Aorta (tissue), 5 donors: ENCODE measurements around the gene PDS5B. TPM values are rescaled to one million over a fixed set of nuclear protein-coding genes. Genes with fewer than 3 reads are reported as not detected.
A peak's percentile ranks its signal among the peaks of the same experiment; 100 is the strongest.

Experiments used
- ATAC-seq: fragments of 200-7000 bp; cut with Tn5 transposase; one replicate; pipeline ENCODE4 v1.9.1; 2022; ENCODE audit warnings: moderate library complexity; ENCODE audit not compliant: low FRiP score
- DNase-seq, 2 donors: peaks; one replicate each; pipeline ENCODE4 v3.0.0-alpha.2; 2020
- H3K27ac ChIP-seq, 2 donors: one replicate each; pipeline ENCODE4 v1.5.1; 2013; ENCODE audit warnings: low read length in 2 of 2, mild to moderate bottlenecking in 2 of 2, moderate library complexity in 2 of 2, control low read depth in 1 of 2, inconsistent platforms in 1 of 2, low read depth in 1 of 2
- H3K27me3 ChIP-seq, 2 donors: one replicate each; pipeline ENCODE4 v1.6.1; 2013; ENCODE audit warnings: control low read depth in 1 of 2, low read length in 1 of 2, mild to moderate bottlenecking in 1 of 2, moderate library complexity in 1 of 2; ENCODE audit not compliant: insufficient read depth in 2 of 2, control insufficient read depth in 1 of 2
- H3K36me3 ChIP-seq, 2 donors: one replicate each; pipeline ENCODE4 v1.6.1; 2013; ENCODE audit warnings: control low read depth in 1 of 2, low read length in 1 of 2, mild to moderate bottlenecking in 1 of 2; ENCODE audit not compliant: insufficient read depth in 2 of 2, control insufficient read depth in 1 of 2
- H3K4me1 ChIP-seq, 2 donors: one replicate each; pipeline ENCODE4 v1.6.1; 2013; ENCODE audit warnings: low read length in 2 of 2, control low read depth in 1 of 2, mild to moderate bottlenecking in 1 of 2, moderate library complexity in 1 of 2; ENCODE audit not compliant: insufficient read depth in 2 of 2, control insufficient read depth in 1 of 2
- H3K4me3 ChIP-seq, 2 donors: one replicate each; pipeline ENCODE4 v1.5.1; 2013; ENCODE audit warnings: low read length in 2 of 2, control low read depth in 1 of 2, mild to moderate bottlenecking in 1 of 2
- H3K9me3 ChIP-seq: one replicate; pipeline ENCODE4 v1.6.1; 2013; ENCODE audit warnings: mild to moderate bottlenecking, low read length; ENCODE audit not compliant: control insufficient read depth
- WGBS, 2 donors: extraction: QIAGEN DNeasy Blood & Tissue Kit; methylation state at CpG; one replicate each; pipeline ENCODE4 v1.1.7; 2013; 5-methylcytosine and 5-hydroxymethylcytosine counted together
- intact Hi-C, 2 donors: fragments of 100-400 bp; cut with DNase I; formaldehyde crosslinking; loops; one replicate each; pipeline versions ENCODE4 v1.14.2 to v1.15.0; 2022
- long read RNA-seq, 2 donors: library from polyadenylated mRNA; unstranded; transcript quantifications; one replicate each; pipeline ENCODE4 v2.0.0, GENCODE V29; 2020 to 2021
- polyA plus RNA-seq, 2 donors: library from polyadenylated mRNA; stranded (reverse); fragments of 200-250 nt; gene quantifications; one replicate each; pipeline ENCODE4 v1.2.3, GENCODE V29; 2013
- total RNA-seq, 2 donors: library from RNA; stranded (reverse); fragmentation: NEBNext Ultra II Directional; extraction: Animal tissue kit (Norgen Biotek cat#: 25700); gene quantifications; one replicate each; pipeline ENCODE4 v1.2.1, GENCODE V29; 2021
- donor health status: healthy with polysubstance abuse.
- donor health status: Bipolar disorder and iron deficiency.
- donor health status: DM: no; HTN: no; CAD: no.
- donor health status: DM: no; HTN: no; CAD: no.
- donor health status: DM: yes; HTN: yes; CAD: no.

The PDS5B gene
- total RNA-seq (10 to 100 TPM; 46.2 to 52.9 TPM), polyA plus RNA-seq (10 to 100 TPM in 1 of 2 donors, 1 to 10 TPM in 1; 9.5 to 12.5 TPM)
- long read RNA-seq, donor 1, partial matches to known transcripts = 7 of 14 reads
- long read RNA-seq, donor 1, other reads (novel, unspliced or antisense) = 5 of 14 reads
- long read RNA-seq, donor 2, partial matches to known transcripts = 4 of 22 reads
- long read RNA-seq, donor 2, other reads (novel, unspliced or antisense) = 17 of 22 reads

GRCh38 chr13:32586080-32586900 lies at the start of gene PDS5B:
Gene PDS5B, plus strand, starts transcription at chr13:32586452. Its CDS starts 62,321 bp downstream, at chr13:32648773.
- H3K27ac ChIP-seq = peak within 1 kb of the TSS; percentile 80 to 84
- H3K4me1 ChIP-seq = peaks cover 0 to 2% of the 10 kb centered on the region in 2 donors
- peak; percentile 99 for ATAC-seq
- no peaks in the 10 kb centered on the region for H3K36me3 ChIP-seq
- WGBS, 2 donors = 0% methylated on average over 56 to 97 of the region's 97 CpGs
- peak; percentile 96 to 97 for DNase-seq
- peak within 1 kb of the TSS; percentile 94 to 95 for H3K4me3 ChIP-seq
- no peaks in the 10 kb centered on the region for H3K27me3 ChIP-seq
- intact Hi-C loops = loop anchor here (1.0 to 10.0 kb wide), 5 partner anchors 51 to 959 kb away; no protein-coding TSS in a partner anchor
- H3K9me3 ChIP-seq = no peaks in the 10 kb centered on the region

DNA sequence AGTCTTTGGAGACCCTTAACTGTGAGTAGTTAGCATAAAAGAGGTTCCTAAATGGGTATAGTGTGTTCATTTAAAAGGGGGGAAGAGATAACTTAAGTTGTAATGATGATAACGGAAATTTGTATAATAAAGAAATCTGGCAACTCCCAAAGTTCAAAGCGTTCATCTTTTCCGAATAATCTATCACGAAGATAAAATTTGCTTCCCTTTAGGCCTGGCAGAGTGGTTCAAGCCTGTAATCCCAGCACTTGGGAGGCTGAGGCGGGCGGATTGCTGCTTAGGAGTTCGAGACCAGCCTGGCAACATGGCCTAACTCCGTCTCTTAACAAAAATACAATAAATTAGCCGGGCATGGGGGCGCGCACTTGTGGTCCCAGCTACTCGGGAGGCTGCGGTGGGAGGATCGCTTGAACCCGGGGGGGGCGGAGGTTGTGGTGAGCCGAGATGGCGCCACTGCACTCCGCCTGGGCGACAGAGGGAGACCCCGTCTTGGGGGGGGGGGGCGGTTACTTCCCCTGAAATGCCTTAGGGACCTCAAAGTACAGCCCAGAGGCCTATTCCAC lies 48.6 kb upstream of the PDS5B start:
- ATAC-seq = peak; percentile 28
- Histone ChIP-seq H3K36me3 (no peaks in the 10 kb centered on the region), H3K9me3 (no peaks in the 10 kb centered on the region), H3K4me3 (peak overlapping the region; percentile 86 to 92), H3K27ac (peak overlapping the region; percentile 10 to 95), H3K27me3 (no peaks in the 10 kb centered on the region), H3K4me1 (peaks cover 2 to 11% of the 10 kb centered on the region in 2 donors)
- WGBS, 2 donors = 30 to 34% methylated on average over 22 of the region's 22 CpGs
- peak; percentile 65 to 80 for DNase-seq
- intact Hi-C loops = loop anchor here in 1 of 2 donors (5.0 kb wide), 1 partner anchor 220 kb away; the partner anchor contains the start of genes BRCA2 and ZAR1L

DNA sequence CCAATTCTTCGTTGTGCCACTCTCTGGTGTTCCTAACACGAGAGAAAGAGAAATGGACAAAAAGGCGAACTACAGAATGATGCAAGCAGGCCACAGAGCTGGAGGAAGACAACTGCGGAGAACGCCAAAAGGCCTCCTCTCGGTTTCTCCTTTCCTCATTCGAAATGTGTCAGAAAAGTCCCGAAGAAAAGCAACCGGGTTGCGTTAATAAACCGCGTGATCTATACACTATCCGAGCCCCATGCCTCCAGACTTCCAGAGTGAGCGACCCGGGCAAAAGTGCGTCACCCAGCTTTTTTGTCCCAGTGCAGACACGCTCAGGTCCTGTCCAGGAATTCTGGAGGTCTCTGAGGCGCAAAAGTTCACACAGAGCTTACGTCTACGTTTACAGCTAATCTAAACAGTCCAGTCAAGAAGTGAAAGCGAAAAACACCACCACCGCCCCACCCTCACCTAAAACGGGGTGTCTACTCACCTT lies 48.1 kb upstream of the PDS5B start:
- no peaks in the 10 kb centered on the region for H3K9me3 ChIP-seq
- H3K36me3 ChIP-seq = no peaks in the 10 kb centered on the region
- H3K4me1 ChIP-seq = peaks cover 2 to 10% of the 10 kb centered on the region in 2 donors
- intact Hi-C loops = loop anchor here in 1 of 2 donors (5.0 kb wide), 1 partner anchor 221 kb away; the partner anchor contains the start of genes BRCA2 and ZAR1L
- DNase-seq (peak; percentile 62 to 77), ATAC-seq (peak; percentile 76)
- peak overlapping the region; percentile 86 to 92 for H3K4me3 ChIP-seq
- H3K27ac ChIP-seq = peak overlapping the region; percentile 70 to 95
- 0% methylated on average over 23 of the region's 23 CpGs for WGBS, 2 donors
- H3K27me3 ChIP-seq = no peaks in the 10 kb centered on the region

- no peaks in the 10 kb centered on the region for H3K27me3 ChIP-seq
- H3K4me1 ChIP-seq = peaks cover 2 to 4% of the 10 kb centered on the region in 2 donors
- no peaks in the 10 kb centered on the region for H3K36me3 ChIP-seq
- peak within 1 kb of the TSS; percentile 70 to 95 for H3K27ac ChIP-seq
- intact Hi-C loops = loop anchor here in 1 of 2 donors (5.0 kb wide), 1 partner anchor 221 kb away; the partner anchor contains the start of genes BRCA2 and ZAR1L
- H3K4me3 ChIP-seq = peak within 1 kb of the TSS; percentile 92
- no peaks in the 10 kb centered on the region for H3K9me3 ChIP-seq
- peak; percentile 96 to 97 for DNase-seq
- 0 to 1% methylated on average over 32 of the region's 32 CpGs for WGBS, 2 donors
- peak; percentile 99 for ATAC-seq
These were observed 47.5 kb upstream of the PDS5B start, which contains the start of gene N4BP2L2 for GRCh38 chr13:32538621-32539246. Gene N4BP2L2, minus strand, starts transcription at chr13:32538795. Its CDS starts 1,768 bp downstream, at chr13:32537027.

- H3K27ac ChIP-seq = no peak overlapping the region
- no peak for ATAC-seq
- H3K4me1 ChIP-seq = peaks cover 0 to 3% of the 10 kb centered on the region in 2 donors
- H3K9me3 ChIP-seq = no peaks in the 10 kb centered on the region
- H3K36me3 ChIP-seq = no peaks in the 10 kb centered on the region
- WGBS, 2 donors = 82 to 86% methylated on average over 2 of the region's 2 CpGs
- no peaks in the 10 kb centered on the region for H3K27me3 ChIP-seq
- no peak for DNase-seq
- H3K4me3 ChIP-seq = no peak overlapping the region
- intact Hi-C loops = no loop called here
These were observed 44.0 kb upstream of the PDS5B start for GRCh38 chr13:32542221-32542620.

- WGBS, 2 donors = 96 to 100% methylated on average over 2 of the region's 2 CpGs
- intact Hi-C loops = no loop called here
- ATAC-seq = no peak
These were observed 41.2 kb upstream of the PDS5B start for GRCh38 chr13:32545083-32545482.

DNA sequence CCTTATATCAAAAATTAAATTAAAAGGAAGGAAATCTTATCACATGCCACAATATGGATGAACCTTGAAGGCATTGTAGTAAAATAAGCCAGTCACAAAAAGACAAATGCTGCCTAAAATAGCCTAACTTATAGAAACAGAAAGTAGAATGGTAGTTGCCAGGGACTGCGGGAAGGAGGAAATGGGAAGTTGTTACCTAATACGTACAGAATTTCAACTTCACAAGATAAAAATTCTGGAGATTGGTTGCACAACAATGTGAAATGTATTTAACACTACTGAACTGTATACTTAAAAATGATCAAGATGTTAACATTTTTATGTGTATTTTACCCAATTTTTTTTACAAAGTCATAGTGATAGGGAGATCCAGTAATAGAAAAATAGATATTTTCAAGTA lies 37.4 kb upstream of the PDS5B start:
- Histone ChIP-seq H3K4me3 (no peak overlapping the region), H3K27ac (no peak overlapping the region), H3K4me1 (no peaks in the 10 kb centered on the region), H3K27me3 (no peaks in the 10 kb centered on the region), H3K36me3 (no peaks in the 10 kb centered on the region), H3K9me3 (no peaks in the 10 kb centered on the region)
- DNase-seq = no peak
- no peak for ATAC-seq
- WGBS, 2 donors = 23 to 27% methylated on average over 2 of the region's 2 CpGs
- intact Hi-C loops = no loop called here

More at GRCh38 chr13:32545083-32545482, 41.2 kb upstream of the PDS5B start:
- H3K36me3 ChIP-seq = no peaks in the 10 kb centered on the region
- H3K27ac ChIP-seq = no peak overlapping the region
- H3K4me1 ChIP-seq = no peaks in the 10 kb centered on the region
- H3K4me3 ChIP-seq = no peak overlapping the region
- H3K9me3 ChIP-seq = no peaks in the 10 kb centered on the region
- no peaks in the 10 kb centered on the region for H3K27me3 ChIP-seq
- DNase-seq = no peak

GRCh38 chr13:32549788-32550187 lies 36.5 kb upstream of the PDS5B start:
- Histone ChIP-seq H3K36me3 (no peaks in the 10 kb centered on the region), H3K4me3 (no peak overlapping the region), H3K4me1 (no peaks in the 10 kb centered on the region), H3K9me3 (no peaks in the 10 kb centered on the region), H3K27ac (no peak overlapping the region), H3K27me3 (no peaks in the 10 kb centered on the region)
- WGBS, 2 donors = 87 to 89% methylated on average over 3 of the region's 3 CpGs
- ATAC-seq = no peak
- no peak for DNase-seq
- intact Hi-C loops = no loop called here
